ENCODE results near the gene BSN.
"Not testable (repeated sequence)": the region's sequence is repeated elsewhere in the genome, so short reads cannot be mapped to it uniquely, and the experiment has no call there.

The BSN gene

GRCh38 chr3:49681232-49681522, 126.9 kb downstream of the BSN start:
- no peak overlapping the region for H3K27ac ChIP-seq
- TF ChIP-seq ZFX (IDR thresholded peaks at IDR 0.05; ENCODE audit: borderline replicate concordance): no peak
- no peak for TF ChIP-seq CTCF (IDR thresholded peaks at IDR 0.05)

GRCh38 chr3:49681543-49681942, 127.3 kb downstream of the BSN start:
- TF ChIP-seq CTCF (IDR thresholded peaks at IDR 0.05) (no peak), ZFX (IDR thresholded peaks at IDR 0.05; ENCODE audit: borderline replicate concordance) (no peak)
- no peak overlapping the region for H3K27ac ChIP-seq

- peak overlapping the region; percentile 15 for H3K27ac ChIP-seq
- TF ChIP-seq CTCF (IDR thresholded peaks at IDR 0.05) (no peak), ZFX (IDR thresholded peaks at IDR 0.05; ENCODE audit: borderline replicate concordance) (no peak)
Observed at GRCh38 chr3:49683162-49683561, 128.9 kb downstream of the BSN start.

- H3K27ac ChIP-seq: peak overlapping the region; percentile 15; the same call in 1 of the 2 replicates
Observed at GRCh38 chr3:49684453-49684852, 130.2 kb downstream of the BSN start.

GRCh38 chr3:49685103-49685502, 130.8 kb downstream of the BSN start:
- peak overlapping the region; percentile 71; the same call in 1 of the 2 replicates for H3K27ac ChIP-seq

GRCh38 chr3:49685846-49686245, 131.6 kb downstream of the BSN start:
- peak overlapping the region; percentile 71 for H3K27ac ChIP-seq

- peak overlapping the region; percentile 71 for H3K27ac ChIP-seq
Observed at GRCh38 chr3:49686346-49686745, 132.1 kb downstream of the BSN start.

GRCh38 chr3:49686769-49687423, 132.6 kb downstream of the BSN start:
- H3K27ac ChIP-seq: peak overlapping the region; percentile 71

- H3K27ac ChIP-seq: peak overlapping the region; percentile 71
Observed at GRCh38 chr3:49687424-49687795, 133.1 kb downstream of the BSN start.

GRCh38 chr3:49688338-49689045, 134.2 kb downstream of the BSN start:
- H3K27ac ChIP-seq: peak overlapping the region; percentile 71

- TF ChIP-seq ZFX (IDR thresholded peaks at IDR 0.05; ENCODE audit: borderline replicate concordance): no peak
- no peak for TF ChIP-seq CTCF (IDR thresholded peaks at IDR 0.05)
- peak within 1 kb of the TSS; percentile 71 for H3K27ac ChIP-seq
Observed at GRCh38 chr3:49689046-49689907, 135.0 kb downstream of the BSN start, which contains the start of the genes MST1 and RNF123. TSS of gene MST1 (minus strand) at chr3:49689474. CDS start at chr3:49688691, 783 bp downstream. TSS of gene RNF123 (plus strand) at chr3:49689557. CDS start at chr3:49691166, 1,609 bp downstream.

- peak overlapping the region; percentile 71 for H3K27ac ChIP-seq
Observed at GRCh38 chr3:49689908-49690624, 135.8 kb downstream of the BSN start.

- not testable (repeated sequence) for H3K27ac ChIP-seq
Observed at GRCh38 chr3:49690856-49691255, 136.6 kb downstream of the BSN start.

- not testable (repeated sequence) for H3K27ac ChIP-seq
Observed at GRCh38 chr3:49691481-49691880, 137.2 kb downstream of the BSN start.

All from 22Rv1 (cell line).